Embryonic facial prominence (tissue), 1 donor: ENCODE data around the gene RABL6.
"Not testable (repeated sequence)": the region's sequence is repeated elsewhere in the genome, so short reads cannot be mapped to it uniquely, and the experiment has no call there.

Experiments
- DNase-seq: peaks from one replicate; pipeline ENCODE4 v3.0.0-alpha.2; 2016; ENCODE audit errors: extremely low spot score

RABL6 gene

GRCh38 chr9:136857166-136857565 lies 49.4 kb downstream of the RABL6 start:
- no peak for DNase-seq

GRCh38 chr9:136857581-136858412 lies 50.0 kb downstream of the RABL6 start:
- DNase-seq, result no peak

- DNase-seq, result no peak
Measured at GRCh38 chr9:136858452-136858843, 50.7 kb downstream of the RABL6 start.

- no peak for DNase-seq
Measured at GRCh38 chr9:136858844-136859757, 51.4 kb downstream of the RABL6 start.

GRCh38 chr9:136860529-136860928 lies 52.8 kb downstream of the RABL6 start:
- no peak for DNase-seq

GRCh38 chr9:136860933-136861873 lies 53.5 kb downstream of the RABL6 start:
- no peak for DNase-seq

DNA sequence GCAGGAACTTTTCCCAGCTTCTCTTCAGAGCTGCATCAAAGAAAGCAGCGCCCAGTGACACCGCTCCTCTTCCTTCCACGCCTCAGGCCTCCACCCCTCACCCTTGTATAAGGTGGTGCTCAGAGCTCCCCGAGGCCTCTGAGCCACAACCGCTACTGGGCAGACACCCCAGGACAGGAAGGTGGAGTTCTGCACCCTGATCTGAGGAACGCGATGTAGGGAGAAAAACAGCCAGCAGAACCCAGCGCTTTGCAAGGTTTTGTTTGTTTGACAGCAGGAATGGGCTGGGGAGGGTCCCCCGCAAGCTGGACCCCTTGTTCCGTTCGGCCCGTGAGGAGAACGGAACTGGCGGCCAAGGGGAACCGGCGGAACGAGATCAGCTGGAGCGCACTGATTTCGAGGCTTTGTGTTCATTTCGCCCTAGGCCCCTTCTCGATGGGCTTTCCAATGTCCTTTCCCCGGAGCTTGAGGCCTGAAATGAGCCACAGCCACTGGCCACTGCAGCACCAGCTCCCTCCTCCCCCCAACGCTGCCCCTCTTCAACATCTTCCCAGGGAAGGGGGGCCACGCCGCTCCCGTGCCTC lies 54.2 kb downstream of the RABL6 start:
- DNase-seq, result no peak

DNA sequence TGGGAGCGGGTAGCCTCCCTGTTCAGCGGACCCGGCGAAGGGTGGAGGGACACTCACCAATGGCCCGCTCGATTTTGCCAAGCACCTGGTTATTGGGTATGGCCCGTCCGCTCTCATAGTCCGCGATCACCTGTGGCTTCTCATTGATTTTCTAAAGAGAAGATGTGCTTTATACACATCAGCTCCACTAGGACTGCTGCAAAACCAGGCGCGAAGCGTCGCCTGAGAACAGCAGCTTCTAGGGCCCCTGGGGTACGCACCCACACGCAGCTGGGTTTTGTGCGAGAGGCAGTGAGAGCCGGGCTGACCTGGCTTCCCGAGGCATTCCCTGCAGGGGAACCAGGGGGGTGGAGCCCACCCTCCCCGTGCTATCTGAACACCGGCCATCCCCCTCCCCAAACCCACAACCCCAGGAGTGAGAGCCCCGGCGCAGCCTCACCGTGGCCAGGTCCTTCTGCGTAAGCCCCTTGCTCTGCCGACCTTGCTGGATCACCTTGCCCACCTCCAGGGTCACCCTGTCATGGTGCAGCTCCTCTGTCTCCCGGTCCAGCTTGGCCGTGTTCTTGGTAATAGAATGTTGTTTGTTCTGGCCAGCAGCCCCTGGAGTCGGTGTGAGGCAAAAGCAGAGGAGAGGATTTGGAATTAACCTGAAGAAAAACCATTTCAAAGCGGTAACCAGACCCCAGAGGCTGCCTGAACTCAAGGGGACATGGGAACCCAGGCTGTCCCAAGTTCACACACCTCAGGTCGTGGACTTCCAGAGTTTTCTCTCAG lies 55.3 kb downstream of the RABL6 start:
- DNase-seq, result no peak

DNA sequence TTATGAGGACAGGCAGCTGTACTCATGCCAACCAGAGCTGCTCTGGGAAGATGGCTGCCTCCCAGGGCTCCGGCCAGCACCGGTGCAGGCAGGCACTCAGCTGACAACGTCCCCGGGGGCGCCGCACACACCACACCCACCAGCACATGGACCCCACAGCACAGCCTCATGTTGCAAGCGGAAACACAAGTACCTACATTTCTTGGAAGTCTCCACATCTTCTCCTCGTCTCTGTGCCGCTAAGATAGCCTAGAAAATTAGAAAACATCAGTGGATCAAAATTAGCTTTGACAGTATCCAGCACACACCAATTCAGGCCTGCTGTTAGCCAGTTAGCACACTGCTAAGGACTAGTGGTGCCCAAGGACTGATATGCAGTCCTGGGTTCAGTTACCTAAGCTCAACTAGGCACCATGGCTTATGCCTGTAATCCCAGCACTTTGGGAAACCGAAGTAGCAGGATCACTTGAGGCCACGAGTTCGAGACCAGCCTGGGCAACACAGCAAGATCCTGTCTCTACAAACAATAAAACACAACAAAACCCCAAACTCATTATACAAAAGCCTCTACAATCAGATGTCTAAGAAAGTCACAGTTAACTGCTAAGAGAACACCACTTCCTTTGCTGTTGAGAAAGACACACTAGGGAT lies 56.0 kb downstream of the RABL6 start:
- no peak for DNase-seq

- no peak for DNase-seq
Measured at GRCh38 chr9:136865041-136865767, 57.5 kb downstream of the RABL6 start.

- DNase-seq, result no peak
Measured at GRCh38 chr9:136865768-136866103, 58.0 kb downstream of the RABL6 start.

- not testable (repeated sequence) for DNase-seq
Measured at GRCh38 chr9:136866898-136867421, 59.2 kb downstream of the RABL6 start.

DNA sequence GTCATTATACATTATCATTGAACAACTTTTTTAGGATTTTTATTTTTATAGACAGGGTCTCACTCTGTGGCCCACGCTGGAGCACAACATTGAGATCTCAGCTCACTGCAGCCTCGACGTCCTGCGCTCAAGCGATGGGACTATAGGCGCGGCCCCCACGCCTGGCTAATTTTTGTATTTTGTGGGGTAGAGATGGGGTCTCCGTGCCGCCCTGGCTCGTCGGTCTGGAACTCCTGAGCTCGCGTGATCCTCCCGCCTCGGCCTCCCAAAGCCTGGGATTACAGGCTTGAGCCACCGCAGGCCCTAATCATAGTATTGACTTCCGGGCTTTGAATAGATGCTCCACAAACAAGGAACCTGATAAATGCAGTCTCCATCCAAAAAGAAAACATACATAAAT lies 59.7 kb downstream of the RABL6 start:
- DNase-seq, result no peak

GRCh38 chr9:136867917-136868316 lies 60.2 kb downstream of the RABL6 start:
- no peak for DNase-seq

DNA sequence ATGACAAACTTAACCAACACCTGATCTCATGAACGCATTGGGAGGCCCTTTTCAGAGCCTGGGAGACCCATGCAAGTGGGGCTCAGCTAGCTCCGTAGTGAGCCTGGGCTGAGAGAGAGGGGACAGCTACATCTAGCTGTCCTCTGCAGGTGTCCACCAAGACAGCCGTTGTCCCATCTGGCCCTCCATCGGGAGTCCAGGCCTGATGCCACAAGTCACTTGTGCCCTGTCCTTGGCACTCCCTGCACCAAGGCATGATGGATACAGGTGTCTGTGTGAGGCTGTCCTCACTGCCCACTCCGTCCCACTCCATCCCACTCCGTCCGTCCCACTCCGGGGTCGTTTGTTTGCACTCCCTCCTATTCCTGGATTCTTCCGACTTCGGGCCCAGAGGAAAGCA lies 60.9 kb downstream of the RABL6 start:
- no peak for DNase-seq

DNA sequence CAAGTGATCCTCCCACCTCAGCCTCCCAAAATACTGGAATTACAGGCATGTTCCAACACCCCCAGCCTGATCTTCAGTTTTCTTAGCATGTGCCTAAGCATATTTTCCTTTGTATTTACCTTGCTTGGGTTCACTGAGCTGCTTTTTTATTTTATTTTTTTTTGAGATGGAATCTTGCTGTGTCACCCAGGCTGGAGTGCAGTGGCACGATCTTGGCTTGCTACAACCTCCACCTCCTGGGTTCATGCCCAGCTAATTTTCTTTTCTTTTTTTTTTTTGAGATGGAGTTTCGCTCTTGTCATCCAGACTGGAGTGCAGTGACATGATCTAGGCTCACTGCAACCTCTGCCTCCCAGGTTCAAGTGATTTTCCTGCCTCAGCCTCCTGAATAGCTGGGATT lies 61.9 kb downstream of the RABL6 start:
- DNase-seq, result not testable (repeated sequence)

GRCh38 chr9:136875155-136875554 lies 67.4 kb downstream of the RABL6 start:
- DNase-seq, result no peak

DNA sequence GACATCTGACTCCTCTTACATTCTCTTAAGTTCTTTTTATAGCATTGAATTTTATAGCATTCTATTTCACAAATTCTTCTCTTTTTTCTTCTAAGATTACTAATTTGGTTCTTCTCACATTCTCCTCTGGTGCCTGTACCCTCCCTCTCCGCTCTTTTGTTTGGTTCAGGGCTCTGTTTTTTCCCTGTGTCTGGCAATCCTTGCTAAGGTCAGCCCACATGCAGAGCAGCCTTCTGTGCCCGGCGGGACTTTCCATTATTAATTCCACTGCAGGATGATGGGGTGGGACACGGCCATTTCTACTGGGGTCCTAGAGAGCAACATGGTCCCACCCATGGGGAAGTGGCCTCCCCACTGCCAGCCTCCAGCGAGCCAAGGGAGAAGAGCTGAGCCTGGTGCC lies 68.7 kb downstream of the RABL6 start:
- no peak for DNase-seq

DNA sequence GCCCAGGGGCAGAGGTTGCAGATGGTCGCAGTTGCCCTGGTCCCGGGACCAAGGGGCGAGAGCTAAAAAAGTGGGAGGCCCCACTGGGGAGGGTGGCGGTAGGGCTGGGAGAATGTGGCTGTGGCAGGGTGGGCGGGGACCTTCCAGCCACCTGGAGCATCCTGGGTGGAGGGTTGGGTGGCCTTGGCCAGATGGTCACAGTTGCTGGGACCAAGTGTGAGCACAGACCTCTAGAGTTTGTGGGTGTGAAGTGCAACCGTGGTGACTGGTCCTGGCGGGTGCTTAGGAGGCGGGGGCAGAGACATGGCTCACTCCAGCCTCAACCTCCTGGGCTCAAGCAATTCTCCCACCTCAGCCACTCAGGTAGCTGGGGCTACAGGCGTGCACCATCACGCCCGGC lies 72.9 kb downstream of the RABL6 start:
- no peak for DNase-seq
